T-helper 2 cell treated with Interferon-gamma antibody and Interleukin-4, amounts not matched to agents 5 μg/mL and 100 μg/mL, for 36 hours (primary cell): ENCODE data around the gene POPDC3.
A peak's percentile ranks its signal among the peaks of the same experiment; 100 is the strongest.
"Not testable (repeated sequence)": the region's sequence is repeated elsewhere in the genome, so short reads cannot be mapped to it uniquely, and the experiment has no call there.

Experiments
- DNase-seq: peaks from one replicate; pipeline ENCODE4 v3.0.0; 2021; ENCODE audit warnings: low spot score
- H3K27ac Mint-ChIP-seq: one replicate; pipeline ENCODE4 v1.8.0; 2021; ENCODE audit warnings: mild to moderate bottlenecking, mixed read lengths
- H3K27me3 Mint-ChIP-seq: one replicate; pipeline ENCODE4 v1.8.0; 2021; ENCODE audit warnings: low read depth, mixed read lengths
- H3K36me3 Mint-ChIP-seq: one replicate; pipeline ENCODE4 v1.8.0; 2021; ENCODE audit warnings: low read depth, mixed read lengths
- H3K4me1 Mint-ChIP-seq: one replicate; pipeline ENCODE4 v1.8.0; 2021; ENCODE audit warnings: low read depth, mixed read lengths
- H3K4me3 Mint-ChIP-seq: one replicate; pipeline ENCODE4 v1.8.0; 2022; ENCODE audit warnings: mild to moderate bottlenecking, moderate library complexity, mixed read lengths
- H3K9me3 Mint-ChIP-seq: one replicate; pipeline ENCODE4 v1.8.0; 2021; ENCODE audit warnings: mixed read lengths

POPDC3 gene, protein sequence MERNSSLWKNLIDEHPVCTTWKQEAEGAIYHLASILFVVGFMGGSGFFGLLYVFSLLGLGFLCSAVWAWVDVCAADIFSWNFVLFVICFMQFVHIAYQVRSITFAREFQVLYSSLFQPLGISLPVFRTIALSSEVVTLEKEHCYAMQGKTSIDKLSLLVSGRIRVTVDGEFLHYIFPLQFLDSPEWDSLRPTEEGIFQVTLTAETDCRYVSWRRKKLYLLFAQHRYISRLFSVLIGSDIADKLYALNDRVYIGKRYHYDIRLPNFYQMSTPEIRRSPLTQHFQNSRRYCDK

DNA sequence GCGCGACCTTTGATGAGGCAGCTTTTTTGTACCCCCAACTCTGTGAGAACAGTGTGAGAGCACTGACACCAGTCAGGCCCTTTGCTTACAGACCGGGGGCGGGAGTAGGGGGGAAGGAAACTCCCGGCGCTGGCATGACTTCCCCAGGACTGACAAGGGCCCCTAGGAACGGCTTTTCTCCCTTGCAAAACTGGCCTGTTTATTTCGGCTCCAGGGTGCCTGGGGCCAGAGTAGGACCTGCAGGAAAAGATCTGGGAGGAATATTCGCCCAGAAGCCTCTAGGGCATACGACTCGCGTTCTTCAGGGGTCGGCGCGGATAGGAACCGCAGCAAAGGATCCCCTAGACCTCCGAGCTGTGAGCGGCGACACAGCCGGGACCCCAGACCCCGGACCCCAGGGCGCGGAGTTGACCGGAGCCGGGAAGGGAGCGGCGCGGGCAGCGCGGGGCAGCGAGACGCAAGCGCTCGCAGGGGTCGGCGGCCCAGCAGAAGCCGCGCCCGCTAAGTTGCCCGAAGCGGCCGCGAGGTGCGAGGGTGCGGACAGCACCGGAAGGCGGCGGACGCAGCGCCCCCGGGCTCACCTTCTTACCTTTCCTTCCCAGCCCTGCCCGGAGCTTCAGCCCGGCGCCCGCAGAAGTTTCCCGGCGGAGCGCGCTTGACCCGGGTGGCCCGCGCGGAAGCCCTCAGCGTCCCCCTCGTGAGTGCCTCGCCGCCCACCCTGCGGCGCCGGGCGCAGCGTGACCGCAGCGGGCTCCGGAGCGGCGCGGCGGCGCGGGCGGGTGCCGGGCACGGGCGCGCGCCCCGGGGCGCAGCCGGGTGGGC, at the start of gene POPDC3:
TSS of gene POPDC3 (minus strand) at position 771 of the 822 bp plus-strand sequence. CDS start 18,105 bp downstream, outside the sequence.
- Mint-ChIP-seq H3K4me1 (peaks cover 3% of the 10 kb centered on the region), H3K9me3 (no peaks in the 10 kb centered on the region), H3K27me3 (peaks cover 63% of the 10 kb centered on the region), H3K36me3 (no peaks in the 10 kb centered on the region), H3K4me3 (peak within 1 kb of the TSS; percentile 70), H3K27ac (no peak within 1 kb of the TSS)
- DNase-seq, result no peak

DNA sequence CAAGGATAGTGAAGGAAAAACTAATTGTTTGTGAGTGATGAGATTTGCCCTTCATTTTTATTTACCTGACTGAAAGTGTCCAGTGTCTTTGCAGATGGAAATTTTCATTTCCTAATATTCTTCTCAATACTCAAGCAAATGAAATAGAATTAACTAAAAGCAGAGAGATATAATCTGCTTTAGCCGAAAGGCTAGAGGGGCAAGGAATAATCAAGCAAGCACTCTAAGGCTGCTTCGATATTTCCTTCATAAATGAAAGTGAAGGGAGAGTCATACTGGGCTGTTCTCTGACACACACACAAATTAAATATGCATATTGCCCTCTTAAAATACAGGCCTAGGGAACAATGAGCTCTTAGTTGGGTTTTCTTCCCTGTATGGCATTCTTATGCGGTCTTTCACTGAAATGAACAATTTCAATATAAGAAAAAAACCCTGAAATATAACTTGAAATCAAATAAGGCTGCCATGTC, 47.5 kb upstream of the POPDC3 start:
- H3K27ac Mint-ChIP-seq, result no peak overlapping the region
- no peak for DNase-seq
- peaks cover 15% of the 10 kb centered on the region for H3K27me3 Mint-ChIP-seq
- no peak overlapping the region for H3K4me3 Mint-ChIP-seq
- H3K4me1 Mint-ChIP-seq, result no peaks in the 10 kb centered on the region
- H3K36me3 Mint-ChIP-seq, result no peaks in the 10 kb centered on the region
- H3K9me3 Mint-ChIP-seq, result no peaks in the 10 kb centered on the region

DNA sequence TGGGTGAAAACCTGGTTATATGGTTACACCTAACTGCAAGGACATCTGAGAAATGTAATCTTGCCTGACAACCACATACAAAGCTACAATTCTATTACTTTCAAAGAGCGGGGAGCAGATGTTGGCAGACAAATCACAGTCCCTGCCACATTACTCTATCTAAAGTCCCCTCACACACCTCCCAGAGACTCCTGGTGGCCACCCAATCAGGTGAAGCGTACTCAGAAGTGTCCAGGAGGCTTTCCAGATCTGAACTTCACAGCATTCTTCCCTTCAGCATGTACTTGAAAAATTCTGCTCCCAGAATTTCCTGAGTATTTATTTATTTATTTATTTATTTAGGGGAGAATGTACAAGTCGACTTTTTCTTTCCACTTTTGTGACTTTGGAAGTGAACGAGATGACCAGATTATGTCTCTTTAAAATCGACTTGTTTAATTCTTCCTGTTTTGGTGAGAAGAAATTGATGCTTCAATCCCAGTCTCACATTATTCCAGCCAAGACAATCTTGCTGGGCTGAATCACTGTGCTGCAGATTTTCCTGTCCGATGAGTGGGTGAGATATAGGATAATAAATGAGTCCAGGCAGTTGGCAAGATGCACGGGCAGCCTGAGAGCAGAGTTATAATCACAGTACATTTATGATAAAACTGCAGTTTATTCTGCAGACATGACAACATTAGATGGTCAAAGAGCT, 46.9 kb upstream of the POPDC3 start:
- H3K27ac Mint-ChIP-seq, result no peak overlapping the region
- no peak for DNase-seq
- no peak overlapping the region for H3K4me3 Mint-ChIP-seq
- H3K9me3 Mint-ChIP-seq, result no peaks in the 10 kb centered on the region
- H3K4me1 Mint-ChIP-seq, result no peaks in the 10 kb centered on the region
- H3K27me3 Mint-ChIP-seq, result peaks cover 15% of the 10 kb centered on the region
- H3K36me3 Mint-ChIP-seq, result no peaks in the 10 kb centered on the region

DNA sequence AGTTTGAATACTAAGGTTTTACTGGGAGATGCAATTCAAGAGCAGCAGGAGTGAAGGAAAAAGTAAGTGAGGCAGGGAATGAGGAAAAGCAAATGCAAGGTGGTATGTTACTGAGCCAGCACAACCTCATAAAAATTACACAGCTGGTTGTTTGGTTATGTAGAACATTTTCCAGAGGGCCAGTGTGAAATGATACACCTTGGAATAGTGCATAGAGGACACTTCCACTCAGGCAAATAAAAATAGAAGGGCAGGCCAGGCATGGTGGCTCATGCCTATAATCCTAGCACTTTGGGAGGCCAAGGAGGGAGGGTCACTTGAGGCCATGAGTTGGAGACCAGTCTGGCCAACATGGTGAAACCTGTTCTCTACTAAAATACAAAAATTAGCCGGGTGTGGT, 43.4 kb upstream of the POPDC3 start:
- no peaks in the 10 kb centered on the region for H3K36me3 Mint-ChIP-seq
- H3K4me3 Mint-ChIP-seq, result no peak overlapping the region
- H3K27ac Mint-ChIP-seq, result no peak overlapping the region
- no peaks in the 10 kb centered on the region for H3K9me3 Mint-ChIP-seq
- peaks cover 9% of the 10 kb centered on the region for H3K27me3 Mint-ChIP-seq
- no peaks in the 10 kb centered on the region for H3K4me1 Mint-ChIP-seq
- no peak for DNase-seq

DNA sequence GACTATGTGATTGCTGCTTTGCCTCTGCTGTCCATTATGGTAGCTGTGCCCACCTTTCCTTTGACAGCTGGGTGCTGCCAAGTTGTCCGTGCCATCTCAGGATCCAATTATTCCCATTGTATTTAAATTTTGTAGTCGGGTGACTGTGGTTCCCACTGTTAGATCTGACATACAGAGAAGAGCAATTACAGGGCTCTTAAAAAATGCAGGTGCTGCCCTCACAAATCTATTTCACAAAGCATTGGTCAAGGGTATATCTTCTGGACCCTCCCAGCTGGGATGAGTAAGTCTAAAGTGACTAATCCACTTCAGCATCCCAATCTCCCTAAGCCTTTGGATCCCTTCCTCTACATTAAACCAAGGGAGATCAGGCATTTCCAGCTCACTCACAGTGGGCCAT, 41.4 kb upstream of the POPDC3 start:
- H3K36me3 Mint-ChIP-seq, H3K4me3 Mint-ChIP-seq, H3K9me3 Mint-ChIP-seq, H3K27me3 Mint-ChIP-seq, DNase-seq, H3K4me1 Mint-ChIP-seq, H3K27ac Mint-ChIP-seq: not testable (repeated sequence)

DNA sequence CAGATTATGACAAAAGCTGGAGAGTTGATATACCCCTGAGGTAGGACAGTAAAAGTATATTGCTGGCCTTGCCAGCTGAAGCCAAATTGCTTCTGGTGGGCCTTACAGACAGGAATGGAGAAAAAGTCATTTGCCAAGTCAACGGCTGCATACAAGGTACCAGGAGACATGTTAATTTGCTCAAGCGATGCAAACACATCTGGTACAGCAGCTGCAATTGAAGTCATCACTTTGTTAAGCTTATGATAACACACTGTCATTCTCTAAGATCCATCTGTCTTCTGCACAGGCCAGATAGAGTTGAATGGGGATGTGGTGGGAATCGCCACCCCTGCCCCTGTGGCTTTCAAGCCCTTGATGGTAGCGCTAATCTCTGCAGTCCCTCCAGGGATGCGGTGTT, 40.4 kb upstream of the POPDC3 start:
- H3K27ac Mint-ChIP-seq, result no peak overlapping the region
- no peak overlapping the region for H3K4me3 Mint-ChIP-seq
- H3K27me3 Mint-ChIP-seq, result peaks cover 8% of the 10 kb centered on the region
- H3K4me1 Mint-ChIP-seq, result no peaks in the 10 kb centered on the region
- H3K36me3 Mint-ChIP-seq, result no peaks in the 10 kb centered on the region
- DNase-seq, result no peak
- no peaks in the 10 kb centered on the region for H3K9me3 Mint-ChIP-seq

DNA sequence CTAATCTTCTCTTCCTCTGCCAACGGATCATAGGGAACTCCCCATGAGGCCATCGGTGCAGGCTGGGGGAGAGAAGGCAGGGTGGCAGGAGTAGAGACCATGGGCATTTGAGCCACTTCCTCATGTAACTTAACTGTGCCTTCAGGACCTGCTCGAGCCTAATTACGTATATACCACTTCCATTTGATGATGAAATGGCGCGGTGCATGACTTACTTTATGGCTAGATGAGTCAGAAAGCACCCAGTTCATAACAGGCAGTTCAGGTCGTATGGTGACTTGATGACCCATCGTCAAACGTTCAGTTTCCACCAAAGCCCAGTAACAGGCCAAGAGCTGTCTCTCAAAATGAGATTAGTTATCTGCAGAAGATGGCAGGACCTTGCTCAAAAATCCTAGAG, 39.4 kb upstream of the POPDC3 start:
- not testable (repeated sequence) for H3K9me3 Mint-ChIP-seq, H3K4me3 Mint-ChIP-seq, DNase-seq, H3K36me3 Mint-ChIP-seq, H3K27ac Mint-ChIP-seq, H3K4me1 Mint-ChIP-seq
- H3K27me3 Mint-ChIP-seq, result peaks cover 11% of the 10 kb centered on the region

DNA sequence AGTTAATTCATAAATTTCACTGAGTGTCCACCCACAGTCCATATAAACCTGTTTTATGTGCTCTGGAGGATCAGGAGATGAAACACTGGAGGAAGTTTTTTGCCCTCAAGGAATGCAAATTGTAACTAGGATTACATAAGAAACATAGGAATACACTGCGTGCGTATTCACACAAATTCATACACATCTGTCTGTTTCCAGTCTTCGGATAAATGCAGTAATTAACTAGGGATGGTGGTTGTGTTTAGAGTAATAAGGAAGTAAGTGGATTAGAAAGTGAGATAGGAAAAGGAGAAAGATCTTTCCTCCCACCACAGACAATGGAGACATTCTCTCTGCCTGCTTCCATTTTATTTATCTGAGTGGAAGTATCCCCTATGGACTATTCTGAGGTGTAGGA, 35.7 kb upstream of the POPDC3 start:
- H3K36me3 Mint-ChIP-seq, result no peaks in the 10 kb centered on the region
- H3K27me3 Mint-ChIP-seq, result peaks cover 7% of the 10 kb centered on the region
- H3K9me3 Mint-ChIP-seq, result no peaks in the 10 kb centered on the region

DNA sequence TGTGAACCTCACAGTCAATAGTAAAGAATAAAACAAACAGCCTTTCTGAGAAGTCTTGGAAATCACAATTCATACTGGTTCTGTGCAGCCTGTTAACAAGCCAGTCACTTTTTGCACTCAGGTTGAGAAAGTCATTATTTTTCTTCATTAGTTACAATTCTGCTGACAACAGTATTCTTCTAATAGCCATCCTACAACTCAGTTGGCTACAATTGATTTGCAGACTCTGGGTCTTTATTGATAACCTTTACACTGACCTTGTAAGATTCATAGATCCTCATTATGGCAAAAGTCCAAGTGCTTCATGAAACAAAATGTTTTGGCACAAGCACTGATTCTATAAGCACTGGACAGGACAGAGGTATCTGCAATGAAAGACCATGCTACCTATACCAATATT, 34.9 kb upstream of the POPDC3 start:
- Mint-ChIP-seq H3K27ac (no peak overlapping the region), H3K4me3 (no peak overlapping the region), H3K36me3 (no peaks in the 10 kb centered on the region), H3K27me3 (peaks cover 7% of the 10 kb centered on the region), H3K4me1 (peaks cover 10% of the 10 kb centered on the region), H3K9me3 (no peaks in the 10 kb centered on the region)
- no peak for DNase-seq

More for the DNA sequence above, 35.7 kb upstream of the POPDC3 start:
- Mint-ChIP-seq H3K4me1 (peaks cover 10% of the 10 kb centered on the region), H3K4me3 (no peak overlapping the region), H3K27ac (no peak overlapping the region)
- no peak for DNase-seq

DNA sequence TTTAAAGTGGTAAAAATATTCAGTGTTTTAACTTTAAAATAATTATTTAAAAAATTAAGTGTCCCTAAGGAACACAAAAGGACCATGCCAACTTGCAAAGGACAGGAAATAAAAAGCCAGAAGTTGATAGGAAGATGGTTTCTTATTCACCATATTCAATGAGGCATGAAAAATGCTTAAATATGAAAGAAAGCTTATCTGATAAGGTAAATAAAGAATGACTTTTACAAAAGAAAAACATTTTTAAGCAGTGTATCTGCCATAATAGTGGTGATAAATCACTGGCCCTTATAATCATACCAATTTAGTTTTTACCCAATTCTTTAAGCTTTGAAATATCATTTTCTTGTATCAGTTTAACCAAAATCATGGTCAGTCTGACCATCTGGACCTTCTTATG, 33.5 kb upstream of the POPDC3 start:
- Mint-ChIP-seq H3K9me3 (no peaks in the 10 kb centered on the region), H3K4me3 (no peak overlapping the region), H3K27me3 (peaks cover 7% of the 10 kb centered on the region), H3K36me3 (no peaks in the 10 kb centered on the region), H3K4me1 (peaks cover 10% of the 10 kb centered on the region), H3K27ac (no peak overlapping the region)
- no peak for DNase-seq

DNA sequence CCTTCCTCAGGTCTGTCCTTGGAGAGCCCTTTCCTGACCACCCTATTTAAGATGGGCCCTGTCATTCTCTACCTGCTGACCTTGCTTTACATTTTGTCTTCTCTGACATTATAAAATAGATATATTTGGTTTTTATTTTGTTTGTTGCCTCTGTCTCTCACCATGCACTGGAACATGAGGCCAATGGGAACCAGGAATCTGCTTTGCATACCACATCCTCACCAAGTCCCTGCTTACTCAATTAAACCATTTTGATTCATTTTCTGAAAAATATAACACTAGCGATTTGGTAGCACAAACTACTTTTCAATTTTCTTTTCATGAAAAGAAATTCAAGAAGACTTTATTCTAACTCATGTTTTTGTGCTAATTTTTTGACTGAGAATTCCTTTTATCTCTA, 32.8 kb upstream of the POPDC3 start:
- H3K4me1 Mint-ChIP-seq, result peaks cover 10% of the 10 kb centered on the region
- peak overlapping the region; percentile 74 for H3K27ac Mint-ChIP-seq
- H3K4me3 Mint-ChIP-seq, result peak overlapping the region; percentile 49
- no peaks in the 10 kb centered on the region for H3K9me3 Mint-ChIP-seq
- H3K36me3 Mint-ChIP-seq, result no peaks in the 10 kb centered on the region
- DNase-seq, result peak; percentile 14
- H3K27me3 Mint-ChIP-seq, result peaks cover 7% of the 10 kb centered on the region

DNA sequence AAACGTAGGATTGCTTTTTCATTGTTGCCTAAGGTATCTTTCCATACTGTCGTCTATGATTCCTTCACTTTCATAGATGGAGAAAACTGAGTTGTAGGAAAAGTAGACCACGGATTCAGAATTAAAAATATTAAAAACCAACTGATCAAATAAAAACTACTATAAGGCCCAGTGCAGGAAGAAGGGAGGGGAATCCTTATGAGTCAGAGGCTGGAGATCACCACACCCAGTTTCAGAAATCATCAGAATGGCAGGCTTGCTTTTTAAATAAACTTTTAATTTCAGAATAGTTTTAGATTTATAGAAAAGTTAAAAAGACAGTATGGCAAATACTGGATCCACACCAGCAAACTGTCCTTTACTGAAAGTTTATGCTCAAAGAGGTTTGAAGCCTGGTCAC, 32.0 kb upstream of the POPDC3 start:
- Mint-ChIP-seq H3K4me1 (peaks cover 10% of the 10 kb centered on the region), H3K27ac (no peak overlapping the region), H3K27me3 (peaks cover 7% of the 10 kb centered on the region), H3K4me3 (no peak overlapping the region), H3K36me3 (no peaks in the 10 kb centered on the region), H3K9me3 (no peaks in the 10 kb centered on the region)
- DNase-seq, result no peak

DNA sequence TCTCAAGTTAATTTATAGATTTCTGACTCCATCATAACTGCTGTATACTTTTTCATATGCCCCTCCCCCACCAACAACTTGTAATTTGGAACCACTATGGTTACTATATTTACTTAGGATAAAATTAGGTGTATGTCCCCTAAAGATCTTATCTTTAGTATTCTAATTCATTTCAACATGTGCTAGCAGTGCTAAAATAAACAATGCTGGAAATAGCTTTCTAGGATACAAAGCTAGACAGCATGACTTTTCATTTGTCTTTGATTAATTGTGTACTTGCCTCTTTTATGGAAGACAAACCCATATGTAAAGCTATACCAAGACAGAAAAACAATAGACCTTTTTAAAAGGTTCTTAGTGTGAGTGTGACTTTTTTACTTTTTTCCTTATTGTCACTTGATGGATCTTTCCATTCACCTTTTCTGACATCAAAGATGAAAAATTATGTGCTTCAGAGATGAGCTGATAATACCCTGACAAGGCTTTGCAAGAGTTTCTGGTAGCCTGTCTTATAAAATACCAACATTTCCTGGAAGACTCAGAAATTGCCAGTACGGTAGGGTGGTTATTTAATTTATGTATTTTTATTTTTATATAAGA, 31.2 kb upstream of the POPDC3 start:
- H3K36me3 Mint-ChIP-seq, result no peaks in the 10 kb centered on the region
- H3K27ac Mint-ChIP-seq, result no peak overlapping the region
- H3K4me1 Mint-ChIP-seq, result peaks cover 10% of the 10 kb centered on the region
- no peak for DNase-seq
- peaks cover 11% of the 10 kb centered on the region for H3K27me3 Mint-ChIP-seq
- H3K9me3 Mint-ChIP-seq, result no peaks in the 10 kb centered on the region
- H3K4me3 Mint-ChIP-seq, result no peak overlapping the region
